T-helper 1 cell treated with Interleukin-12 subunit alpha and Interleukin-12 subunit beta and Interleukin-4 antibody, amounts not matched to agents 30 μg/mL and 1 μg/mL, for 36 hours (primary cell): ENCODE data around the gene THADA.

Source experiments
- H3K27ac Mint-ChIP-seq: one replicate; pipeline ENCODE4 v1.8.0; 2021; ENCODE audit warnings: mild to moderate bottlenecking, mixed read lengths
- H3K27me3 Mint-ChIP-seq: one replicate; pipeline ENCODE4 v1.8.0; 2021; ENCODE audit warnings: low read depth, mixed read lengths
- H3K36me3 Mint-ChIP-seq: one replicate; pipeline ENCODE4 v1.8.0; 2021; ENCODE audit warnings: low read depth, mixed read lengths
- H3K4me1 Mint-ChIP-seq: one replicate; pipeline ENCODE4 v1.8.0; 2021; ENCODE audit warnings: low read depth, mixed read lengths
- H3K4me3 Mint-ChIP-seq: one replicate; pipeline ENCODE4 v1.8.0; 2021; ENCODE audit warnings: mild to moderate bottlenecking, moderate library complexity, mixed read lengths
- H3K9me3 Mint-ChIP-seq: one replicate; pipeline ENCODE4 v1.8.0; 2021; ENCODE audit warnings: mixed read lengths

Gene THADA

DNA sequence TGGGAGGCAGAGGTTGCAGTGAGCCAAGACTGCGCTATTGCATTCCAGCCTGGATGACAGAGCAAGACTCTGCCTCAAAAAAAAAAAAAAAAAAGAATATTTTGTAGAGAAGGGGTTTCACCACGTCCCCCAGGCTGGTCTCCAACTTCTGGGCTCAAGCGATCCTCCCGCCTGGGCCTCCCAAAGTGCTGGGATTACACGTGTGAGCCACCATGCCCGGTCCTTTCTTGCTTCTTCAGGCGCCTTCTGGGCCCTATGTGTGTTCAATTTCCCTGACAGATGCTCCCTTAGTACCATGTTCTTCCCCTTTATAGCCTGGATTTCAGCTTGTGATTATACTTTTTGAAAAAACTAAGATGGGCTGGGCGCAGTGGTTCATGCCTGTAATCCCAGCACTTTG lies 379.2 kb downstream of the THADA start:
- peaks cover 10% of the 10 kb centered on the region for H3K36me3 Mint-ChIP-seq
- no peaks in the 10 kb centered on the region for H3K9me3 Mint-ChIP-seq
- no peak overlapping the region for H3K27ac Mint-ChIP-seq
- peaks cover 33% of the 10 kb centered on the region for H3K4me1 Mint-ChIP-seq
- H3K4me3 Mint-ChIP-seq, result no peak overlapping the region
- no peaks in the 10 kb centered on the region for H3K27me3 Mint-ChIP-seq

DNA sequence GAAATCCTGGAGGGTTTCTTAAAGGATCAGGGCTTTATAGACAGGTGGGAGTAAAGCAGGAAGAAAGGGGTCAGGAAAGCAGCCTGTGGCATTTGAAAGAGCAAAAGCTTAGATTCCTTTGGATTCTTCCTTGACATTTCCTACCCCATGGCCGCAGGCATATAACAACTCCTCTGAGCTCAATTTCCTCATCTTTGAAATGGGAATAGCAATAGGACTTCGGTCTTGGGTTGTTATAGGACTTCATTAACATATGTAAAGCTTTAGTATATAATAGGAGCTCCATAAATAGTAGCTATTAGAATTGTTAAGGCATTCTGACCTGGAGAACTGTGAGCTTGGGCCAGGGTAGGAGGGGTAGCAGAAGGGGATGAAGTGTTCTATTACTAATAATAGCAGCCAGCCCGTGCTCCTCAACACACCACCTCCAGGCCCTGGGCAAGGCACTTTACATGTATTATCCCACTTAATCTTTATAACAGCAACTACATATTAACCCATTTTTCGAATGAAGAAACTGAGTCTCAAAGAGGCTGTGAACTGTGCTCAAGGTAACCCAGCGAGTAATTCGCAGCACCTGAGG lies 380.1 kb downstream of the THADA start:
- Mint-ChIP-seq H3K27me3 (no peaks in the 10 kb centered on the region), H3K36me3 (peaks cover 3% of the 10 kb centered on the region), H3K4me1 (peaks cover 28% of the 10 kb centered on the region), H3K9me3 (no peaks in the 10 kb centered on the region), H3K4me3 (no peak overlapping the region), H3K27ac (no peak overlapping the region)

DNA sequence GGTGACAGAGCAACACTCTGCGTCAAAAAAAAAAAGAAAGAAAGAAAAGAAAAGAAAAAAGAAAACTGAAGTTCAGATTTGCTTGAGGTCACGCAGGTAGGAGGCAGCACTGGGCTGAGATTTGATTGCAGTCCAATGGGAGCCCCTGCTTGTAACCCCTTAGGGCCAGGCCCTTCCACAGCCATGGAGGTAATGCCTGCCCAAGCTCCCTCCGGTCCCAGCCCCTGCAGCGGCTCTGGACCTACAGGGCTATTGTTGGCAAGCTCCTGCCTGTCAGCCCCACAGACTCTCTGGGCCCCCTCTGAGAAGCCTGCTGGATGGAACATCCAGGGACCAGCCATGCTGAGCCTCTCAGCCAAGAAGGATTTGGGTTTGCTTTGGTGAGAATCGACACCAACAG lies 381.6 kb downstream of the THADA start:
- Mint-ChIP-seq H3K9me3 (no peaks in the 10 kb centered on the region), H3K36me3 (peaks cover 3% of the 10 kb centered on the region), H3K4me1 (peaks cover 22% of the 10 kb centered on the region), H3K27me3 (no peaks in the 10 kb centered on the region), H3K4me3 (no peak overlapping the region), H3K27ac (no peak overlapping the region)

DNA sequence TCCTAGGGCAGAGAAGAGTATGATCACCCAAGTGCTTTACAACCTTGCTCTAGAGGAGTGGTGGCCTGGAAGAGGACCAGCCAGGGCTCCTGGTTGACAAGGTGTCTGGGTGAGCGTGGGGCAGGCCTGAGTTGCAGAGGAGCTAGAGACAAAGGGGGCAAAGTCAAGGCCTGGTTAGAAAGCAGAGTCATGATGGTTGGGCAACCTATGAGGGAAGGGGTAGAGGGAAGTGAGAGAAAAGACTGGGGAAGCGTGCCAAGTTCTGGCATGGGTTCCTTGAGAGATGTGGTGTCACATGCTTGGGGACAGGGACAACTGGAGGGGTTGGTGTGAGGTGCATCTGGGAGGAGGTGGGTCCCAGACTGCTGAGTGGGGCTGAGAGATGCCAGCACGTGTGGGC lies 382.9 kb downstream of the THADA start:
- Mint-ChIP-seq H3K27me3 (no peaks in the 10 kb centered on the region), H3K9me3 (no peaks in the 10 kb centered on the region), H3K4me1 (peaks cover 14% of the 10 kb centered on the region), H3K4me3 (no peak overlapping the region), H3K27ac (peak overlapping the region; percentile 45), H3K36me3 (peaks cover 3% of the 10 kb centered on the region)

DNA sequence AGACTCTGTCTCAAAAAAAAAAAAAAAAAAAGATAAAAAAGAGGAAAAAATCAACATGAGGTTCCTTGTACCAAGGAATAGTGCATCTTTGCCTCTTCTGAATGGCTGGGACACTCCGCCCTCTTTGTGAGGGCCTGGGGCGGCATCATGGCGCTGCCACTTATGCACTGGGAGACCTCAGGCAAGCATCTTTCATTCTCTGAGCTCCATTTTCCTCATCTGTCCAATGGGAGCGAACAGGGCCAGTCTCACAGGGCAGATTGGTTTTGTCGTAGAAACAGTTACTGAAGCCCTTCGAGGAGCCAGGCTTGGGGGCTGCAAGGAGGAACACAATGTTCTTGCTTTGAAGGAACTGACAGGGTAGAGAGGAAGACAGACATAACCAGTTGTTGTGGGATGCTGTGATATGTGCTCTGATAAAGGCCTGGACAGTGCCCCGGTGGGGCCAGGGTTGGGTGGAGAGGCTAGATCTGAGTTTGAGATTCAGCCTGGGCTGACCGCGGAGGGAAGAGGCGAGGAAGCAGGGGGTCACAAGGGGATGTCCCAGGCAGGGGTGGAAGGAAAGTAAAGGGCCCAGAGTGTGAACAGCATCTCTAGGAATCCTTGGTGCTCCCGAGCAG lies 383.5 kb downstream of the THADA start:
- Mint-ChIP-seq H3K27ac (no peak overlapping the region), H3K9me3 (no peaks in the 10 kb centered on the region), H3K4me3 (no peak overlapping the region), H3K36me3 (peaks cover 3% of the 10 kb centered on the region), H3K4me1 (peaks cover 13% of the 10 kb centered on the region), H3K27me3 (no peaks in the 10 kb centered on the region)

GRCh38 chr2:43210467-43211303 lies 385.2 kb downstream of the THADA start:
- no peak overlapping the region for H3K4me3 Mint-ChIP-seq
- H3K9me3 Mint-ChIP-seq, result no peaks in the 10 kb centered on the region
- peaks cover 3% of the 10 kb centered on the region for H3K27me3 Mint-ChIP-seq
- H3K27ac Mint-ChIP-seq, result no peak overlapping the region
- H3K36me3 Mint-ChIP-seq, result peaks cover 3% of the 10 kb centered on the region
- H3K4me1 Mint-ChIP-seq, result peaks cover 19% of the 10 kb centered on the region

DNA sequence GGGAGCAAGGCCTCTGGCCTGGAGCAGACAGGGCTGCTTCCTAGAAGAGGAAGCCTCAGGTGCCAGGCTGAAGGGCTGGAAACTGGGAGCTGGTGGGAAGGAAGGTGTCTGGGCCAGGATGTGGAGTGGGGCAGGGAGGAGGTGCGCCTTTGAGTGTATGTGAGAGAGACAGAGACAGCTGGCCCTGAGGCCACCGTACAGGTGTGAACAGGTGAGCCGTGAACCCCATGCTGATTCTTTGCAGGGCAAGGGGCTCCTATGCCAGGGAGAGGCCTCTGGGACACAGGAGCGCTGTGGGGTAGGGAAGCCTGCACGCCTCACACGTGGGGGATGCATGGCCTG lies 385.7 kb downstream of the THADA start:
- Mint-ChIP-seq H3K4me1 (peaks cover 19% of the 10 kb centered on the region), H3K27ac (no peak overlapping the region), H3K9me3 (no peaks in the 10 kb centered on the region), H3K27me3 (peaks cover 3% of the 10 kb centered on the region), H3K36me3 (peaks cover 3% of the 10 kb centered on the region), H3K4me3 (no peak overlapping the region)

- no peaks in the 10 kb centered on the region for H3K9me3 Mint-ChIP-seq
- peaks cover 3% of the 10 kb centered on the region for H3K36me3 Mint-ChIP-seq
- no peak overlapping the region for H3K27ac Mint-ChIP-seq
- H3K27me3 Mint-ChIP-seq, result peaks cover 3% of the 10 kb centered on the region
- H3K4me3 Mint-ChIP-seq, result no peak overlapping the region
- peaks cover 19% of the 10 kb centered on the region for H3K4me1 Mint-ChIP-seq
These were observed 386.6 kb downstream of the THADA start for GRCh38 chr2:43209204-43209717.

DNA sequence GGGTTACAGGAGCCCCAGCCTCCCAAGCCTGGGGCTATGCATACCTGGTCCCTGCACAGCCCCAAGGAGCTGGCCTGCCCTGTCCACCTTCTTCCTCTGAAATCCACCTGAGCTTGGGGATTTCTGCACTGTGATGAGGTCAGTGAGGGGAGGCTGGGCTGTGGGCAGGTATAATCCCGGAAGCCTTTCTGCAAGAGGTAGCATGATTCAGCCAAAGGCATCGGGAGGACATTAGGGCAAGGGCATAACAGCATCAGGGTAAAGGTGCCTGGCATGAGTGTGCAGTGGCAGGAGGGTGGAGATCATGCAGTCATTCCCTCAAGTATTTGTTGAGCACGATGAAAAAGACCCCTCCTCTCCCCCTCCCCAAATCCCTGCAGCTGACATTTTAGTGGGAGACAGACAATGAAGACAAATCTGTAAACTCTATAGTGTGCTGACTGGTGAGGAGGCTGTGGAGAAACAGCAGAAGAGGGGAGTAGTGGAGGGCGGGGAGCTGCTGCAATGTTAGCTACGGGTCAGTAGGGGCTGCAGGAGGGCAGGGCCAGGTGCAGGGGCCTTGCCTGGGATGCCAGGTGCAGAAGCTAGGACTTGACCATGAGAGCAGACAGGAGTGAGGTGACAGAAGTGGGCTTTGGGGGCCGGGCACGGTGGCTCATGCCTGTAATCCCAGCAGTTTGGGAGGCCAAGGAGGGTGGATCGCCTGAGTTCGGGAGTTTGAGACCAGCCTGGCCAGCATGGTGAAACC lies 388.1 kb downstream of the THADA start:
- H3K36me3 Mint-ChIP-seq, result no peaks in the 10 kb centered on the region
- peak overlapping the region; percentile 7 for H3K27ac Mint-ChIP-seq
- H3K4me1 Mint-ChIP-seq, result peaks cover 16% of the 10 kb centered on the region
- no peak overlapping the region for H3K4me3 Mint-ChIP-seq
- no peaks in the 10 kb centered on the region for H3K9me3 Mint-ChIP-seq
- peaks cover 3% of the 10 kb centered on the region for H3K27me3 Mint-ChIP-seq

DNA sequence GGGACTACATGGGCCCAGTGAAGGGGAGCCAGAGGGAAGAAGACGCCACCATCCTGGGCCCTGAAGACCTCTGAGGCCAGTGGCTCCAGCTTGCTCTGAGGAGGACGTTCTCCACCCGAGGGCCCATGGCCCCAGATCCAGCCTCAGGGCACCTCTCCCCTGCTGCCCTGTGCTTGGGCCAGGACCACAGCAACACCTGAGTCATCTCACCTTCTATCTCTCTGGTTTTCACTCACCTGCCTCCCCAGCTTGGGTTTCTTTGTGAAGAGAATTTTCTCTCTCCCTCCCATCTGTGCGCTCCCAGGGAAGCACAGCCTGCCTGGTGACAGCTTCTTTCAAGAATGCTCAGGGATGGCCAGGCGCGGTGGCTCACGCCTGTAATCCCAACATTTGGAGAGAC lies 389.2 kb downstream of the THADA start:
- Mint-ChIP-seq H3K27ac (no peak overlapping the region), H3K36me3 (peaks cover 1% of the 10 kb centered on the region), H3K9me3 (no peaks in the 10 kb centered on the region), H3K4me1 (peaks cover 20% of the 10 kb centered on the region), H3K27me3 (peaks cover 3% of the 10 kb centered on the region), H3K4me3 (no peak overlapping the region)

DNA sequence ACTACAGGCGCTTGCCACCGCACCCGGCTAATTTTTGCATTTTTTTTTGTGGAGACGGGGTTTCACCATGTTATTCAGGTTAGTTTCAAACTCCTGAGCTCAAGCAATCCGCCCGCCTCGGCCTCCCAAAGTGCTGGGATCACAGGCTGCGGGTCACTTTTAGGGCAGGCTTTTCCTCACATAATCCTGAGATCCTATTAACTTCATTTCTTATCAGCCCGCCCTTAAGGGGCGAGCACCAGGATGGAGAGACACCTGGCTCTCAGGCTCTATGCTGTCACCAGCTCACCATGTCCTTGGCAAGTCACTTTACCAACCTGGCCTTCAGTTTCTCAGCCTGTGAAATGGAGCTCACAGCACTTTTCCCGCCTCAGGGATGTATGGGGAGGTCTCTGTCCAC lies 392.5 kb downstream of the THADA start:
- peaks cover 1% of the 10 kb centered on the region for H3K36me3 Mint-ChIP-seq
- no peak overlapping the region for H3K4me3 Mint-ChIP-seq
- H3K27ac Mint-ChIP-seq, result no peak overlapping the region
- H3K27me3 Mint-ChIP-seq, result peaks cover 3% of the 10 kb centered on the region
- peaks cover 20% of the 10 kb centered on the region for H3K4me1 Mint-ChIP-seq
- H3K9me3 Mint-ChIP-seq, result no peaks in the 10 kb centered on the region

DNA sequence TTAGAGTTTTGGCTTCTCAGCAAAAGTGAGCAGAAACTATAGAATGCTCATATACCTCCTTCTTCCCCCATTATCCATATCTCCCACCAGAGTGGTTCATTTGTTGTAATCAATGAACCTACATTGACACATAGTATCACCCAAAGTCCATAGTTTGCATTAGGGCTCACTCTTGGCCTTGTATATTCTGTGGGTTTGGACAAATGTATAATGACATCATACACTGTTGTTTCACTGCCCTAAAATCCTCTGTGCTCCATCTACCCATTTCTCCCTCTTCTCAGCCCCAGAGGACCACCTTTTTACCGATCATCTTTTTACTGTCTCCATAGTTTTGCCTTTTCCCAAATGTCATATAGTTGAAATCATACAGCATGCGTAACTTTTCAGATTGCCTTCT lies 393.5 kb downstream of the THADA start:
- no peak overlapping the region for H3K27ac Mint-ChIP-seq
- H3K9me3 Mint-ChIP-seq, result no peaks in the 10 kb centered on the region
- peaks cover 3% of the 10 kb centered on the region for H3K27me3 Mint-ChIP-seq
- peaks cover 1% of the 10 kb centered on the region for H3K36me3 Mint-ChIP-seq
- H3K4me3 Mint-ChIP-seq, result no peak overlapping the region
- peaks cover 20% of the 10 kb centered on the region for H3K4me1 Mint-ChIP-seq

DNA sequence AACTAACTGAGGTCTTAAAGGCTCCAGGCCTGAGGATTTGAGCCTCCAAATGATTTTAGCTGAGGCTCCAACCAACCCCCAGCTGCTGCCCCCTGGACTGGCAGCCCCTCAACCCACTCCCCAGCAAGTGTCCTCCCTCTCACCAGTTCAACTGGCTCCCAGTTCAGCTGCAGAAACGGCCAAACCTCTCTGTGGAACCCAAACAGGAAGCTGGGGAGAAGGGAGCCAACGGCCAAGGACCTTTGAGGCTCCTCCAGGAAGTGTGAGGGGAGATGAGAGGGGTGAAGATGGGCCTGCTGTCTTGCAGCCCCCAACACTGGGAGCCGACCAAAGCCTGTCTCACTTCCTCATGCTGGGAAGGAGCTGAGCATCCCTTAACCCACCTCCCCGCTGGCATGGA lies 394.3 kb downstream of the THADA start:
- H3K36me3 Mint-ChIP-seq, result peaks cover 5% of the 10 kb centered on the region
- H3K9me3 Mint-ChIP-seq, result peaks cover 2% of the 10 kb centered on the region
- peaks cover 3% of the 10 kb centered on the region for H3K27me3 Mint-ChIP-seq
- no peak overlapping the region for H3K27ac Mint-ChIP-seq
- no peak overlapping the region for H3K4me3 Mint-ChIP-seq
- peaks cover 27% of the 10 kb centered on the region for H3K4me1 Mint-ChIP-seq

DNA sequence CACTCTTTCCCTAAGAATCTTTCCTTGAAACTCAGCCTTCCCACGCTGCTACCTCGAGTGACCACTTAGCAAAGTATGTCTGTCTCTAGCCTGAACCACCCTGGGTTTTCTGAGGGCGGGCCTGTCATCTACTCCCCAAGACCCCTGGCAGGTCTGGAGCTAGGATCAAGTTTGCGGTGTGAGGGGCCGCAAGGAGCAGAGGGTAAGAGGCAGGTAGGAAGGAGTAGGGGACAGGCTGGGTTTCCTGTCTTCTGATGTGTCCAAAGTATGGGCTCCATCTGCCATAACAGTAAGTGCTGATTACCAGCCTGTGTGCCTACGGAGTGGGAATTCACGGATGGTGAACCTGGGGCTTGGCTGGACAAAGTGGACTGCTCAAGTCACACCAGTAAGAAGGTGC lies 394.8 kb downstream of the THADA start:
- H3K27ac Mint-ChIP-seq, result no peak overlapping the region
- peaks cover 3% of the 10 kb centered on the region for H3K9me3 Mint-ChIP-seq
- H3K27me3 Mint-ChIP-seq, result no peaks in the 10 kb centered on the region
- H3K4me1 Mint-ChIP-seq, result peaks cover 26% of the 10 kb centered on the region
- peaks cover 6% of the 10 kb centered on the region for H3K36me3 Mint-ChIP-seq
- H3K4me3 Mint-ChIP-seq, result no peak overlapping the region
